ENCODE data around the gene NIPAL1.

NIPAL1 gene

DNA sequence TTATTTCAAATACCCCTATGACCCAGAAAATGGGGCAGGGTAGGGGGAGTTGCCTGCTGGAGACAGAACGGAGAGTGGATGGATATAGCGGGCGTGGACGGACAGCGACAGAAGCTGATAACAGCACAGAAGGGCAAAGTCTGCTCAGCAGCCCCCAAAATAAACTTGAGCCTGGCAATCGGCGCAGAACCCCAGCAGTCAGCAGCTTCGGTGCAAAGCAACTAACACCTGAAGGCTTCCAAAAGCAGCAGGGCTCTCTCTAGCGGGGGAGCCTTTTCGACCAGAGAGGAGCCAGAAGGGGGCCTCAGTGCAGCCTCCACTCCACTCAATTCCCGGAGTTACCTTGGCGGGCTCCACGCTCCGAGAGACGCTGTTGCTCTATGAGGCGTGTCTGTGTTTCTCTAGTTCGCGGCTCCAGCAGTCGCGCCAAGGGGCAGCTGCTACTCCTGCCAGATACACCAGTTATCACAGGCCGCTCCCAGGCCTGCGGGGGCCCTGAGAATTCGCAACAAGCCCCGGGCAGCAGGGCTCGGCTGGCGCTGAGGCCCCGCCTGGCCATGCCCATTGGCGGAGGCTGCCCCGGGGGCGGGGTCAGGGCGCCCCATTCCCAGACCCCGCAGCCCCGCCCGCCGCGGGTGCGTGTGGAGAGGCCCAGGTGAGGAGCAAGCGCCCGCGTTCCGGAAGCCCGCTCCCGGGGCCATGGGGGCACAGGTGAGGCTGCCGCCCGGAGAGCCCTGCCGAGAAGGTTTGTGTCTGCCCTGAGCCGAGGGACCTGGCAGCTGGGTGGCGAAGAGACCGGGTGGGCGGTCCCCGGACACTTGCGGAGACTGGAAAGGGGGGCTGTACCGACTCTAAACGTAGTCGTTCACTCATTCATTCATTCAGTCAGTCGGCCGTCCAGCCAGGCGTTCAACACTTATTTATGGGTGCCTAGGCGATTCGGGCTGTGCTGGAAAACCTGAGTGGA, at the start of gene NIPAL1, which contains the start of gene CNGA1:
NIPAL1 (plus strand) TSS at position 632 of the 967 bp plus-strand sequence; CDS start at position 700, 68 bp downstream.
CNGA1 (minus strand) TSS at position 541 of the 967 bp plus-strand sequence. CDS start 63,992 bp downstream, outside the sequence.
- Histone ChIP-seq H3F3A (ENCODE audit: insufficient read depth) (peaks cover 5% of the 10 kb centered on the region; the same call in 1 of the 2 replicates), H3K27ac (ENCODE audit: low read depth, low read length) (no peak within 1 kb of the TSS), H3K36me3 (ENCODE audit: low read length) (no peaks in the 10 kb centered on the region), H3K79me2 (ENCODE audit: insufficient read depth, low read length) (no peaks in the 10 kb centered on the region), H3K9ac (ENCODE audit: low read length) (peak within 1 kb of the TSS; percentile 52), H4K20me1 (ENCODE audit: low read depth, low read length) (no peaks in the 10 kb centered on the region), H3K4me3 (ENCODE audit: insufficient read depth, low read length, poor library complexity, severe bottlenecking) (peak within 1 kb of the TSS; percentile 68), H3K9me3 (ENCODE audit: insufficient read depth, low read length) (no peaks in the 10 kb centered on the region), H3K9me2 (replicated peaks; ENCODE audit: insufficient read depth, low read length) (no peaks in the 10 kb centered on the region), H3K27me3 (ENCODE audit: low read length) (no peaks in the 10 kb centered on the region), H3K4me2 (ENCODE audit: low read depth, low read length, poor library complexity, severe bottlenecking) (peak within 1 kb of the TSS; percentile 76), H2AFZ (ENCODE audit: low read depth, low read length, severe bottlenecking) (peak within 1 kb of the TSS; percentile 88)
- TF ChIP-seq, protein P1, sequence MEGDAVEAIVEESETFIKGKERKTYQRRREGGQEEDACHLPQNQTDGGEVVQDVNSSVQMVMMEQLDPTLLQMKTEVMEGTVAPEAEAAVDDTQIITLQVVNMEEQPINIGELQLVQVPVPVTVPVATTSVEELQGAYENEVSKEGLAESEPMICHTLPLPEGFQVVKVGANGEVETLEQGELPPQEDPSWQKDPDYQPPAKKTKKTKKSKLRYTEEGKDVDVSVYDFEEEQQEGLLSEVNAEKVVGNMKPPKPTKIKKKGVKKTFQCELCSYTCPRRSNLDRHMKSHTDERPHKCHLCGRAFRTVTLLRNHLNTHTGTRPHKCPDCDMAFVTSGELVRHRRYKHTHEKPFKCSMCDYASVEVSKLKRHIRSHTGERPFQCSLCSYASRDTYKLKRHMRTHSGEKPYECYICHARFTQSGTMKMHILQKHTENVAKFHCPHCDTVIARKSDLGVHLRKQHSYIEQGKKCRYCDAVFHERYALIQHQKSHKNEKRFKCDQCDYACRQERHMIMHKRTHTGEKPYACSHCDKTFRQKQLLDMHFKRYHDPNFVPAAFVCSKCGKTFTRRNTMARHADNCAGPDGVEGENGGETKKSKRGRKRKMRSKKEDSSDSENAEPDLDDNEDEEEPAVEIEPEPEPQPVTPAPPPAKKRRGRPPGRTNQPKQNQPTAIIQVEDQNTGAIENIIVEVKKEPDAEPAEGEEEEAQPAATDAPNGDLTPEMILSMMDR (IDR thresholded peaks at IDR 0.05; ENCODE audit: insufficient read depth, low read length, poor library complexity, severe bottlenecking) = peak; percentile 56
- no peak for TF ChIP-seq EZH2phosphoT487 (conservative IDR thresholded peaks at IDR 0.05; ENCODE audit: low read length)

DNA sequence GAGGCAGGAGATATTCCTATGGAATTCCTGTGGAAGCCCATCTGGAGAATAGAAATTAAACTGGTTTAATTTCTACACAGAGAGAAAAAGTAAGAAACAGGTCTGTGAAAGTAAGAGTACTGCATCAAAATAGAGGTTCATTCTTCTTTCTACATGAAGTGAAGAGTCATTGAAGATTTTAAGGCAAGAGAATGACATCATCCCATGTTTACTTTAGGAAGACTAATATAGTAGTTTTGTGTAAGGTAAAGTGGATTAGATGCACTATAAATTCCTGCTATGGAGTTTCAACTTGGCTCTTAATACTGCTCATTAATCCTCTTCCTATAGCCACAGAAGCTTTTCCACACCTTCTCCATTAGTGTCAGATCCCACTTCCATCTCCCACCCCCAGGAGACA, 47.7 kb upstream of the NIPAL1 start:
- H3K9ac ChIP-seq (ENCODE audit: low read length) = no peak overlapping the region
- no peak overlapping the region for H3K27ac ChIP-seq (ENCODE audit: low read depth, low read length)
- H3K4me2 ChIP-seq (ENCODE audit: low read depth, low read length, poor library complexity, severe bottlenecking) = no peak overlapping the region
- no peak overlapping the region for H3K4me3 ChIP-seq (ENCODE audit: insufficient read depth, low read length, poor library complexity, severe bottlenecking)
- H3K9me2 ChIP-seq (replicated peaks; ENCODE audit: insufficient read depth, low read length) = no peaks in the 10 kb centered on the region
- TF ChIP-seq, protein P1 (IDR thresholded peaks at IDR 0.05; ENCODE audit: insufficient read depth, low read length, poor library complexity, severe bottlenecking) = no peak
- no peak for TF ChIP-seq EZH2phosphoT487 (conservative IDR thresholded peaks at IDR 0.05; ENCODE audit: low read length)
- no peaks in the 10 kb centered on the region for H3K79me2 ChIP-seq (ENCODE audit: insufficient read depth, low read length)
- no peak overlapping the region for H2AFZ ChIP-seq (ENCODE audit: low read depth, low read length, severe bottlenecking)
- H3K27me3 ChIP-seq (ENCODE audit: low read length) = no peaks in the 10 kb centered on the region
- H3K9me3 ChIP-seq (ENCODE audit: insufficient read depth, low read length) = no peaks in the 10 kb centered on the region
- H4K20me1 ChIP-seq (ENCODE audit: low read depth, low read length) = no peaks in the 10 kb centered on the region
- H3F3A ChIP-seq (ENCODE audit: insufficient read depth) = no peaks in the 10 kb centered on the region
- H3K36me3 ChIP-seq (ENCODE audit: low read length) = no peaks in the 10 kb centered on the region

DNA sequence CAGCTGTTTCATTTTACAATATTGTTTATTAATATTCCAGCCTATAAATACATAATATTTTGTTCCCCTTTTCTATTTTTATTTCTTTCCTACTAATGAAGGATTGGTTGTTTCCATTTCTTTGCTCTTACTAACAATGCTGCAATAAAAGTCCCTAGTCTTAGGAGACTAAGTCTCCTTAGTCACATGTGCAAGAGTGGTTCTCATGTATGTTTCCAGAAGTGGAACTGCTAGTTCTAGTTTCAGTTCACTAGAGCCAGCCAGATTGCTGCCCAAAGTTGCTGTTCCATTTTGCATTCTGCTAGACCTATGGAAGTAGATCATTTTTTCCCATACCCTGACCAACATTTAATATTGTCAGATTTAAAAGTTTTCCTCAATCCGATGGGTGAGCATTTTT, 44.4 kb upstream of the NIPAL1 start:
- H3K27ac ChIP-seq (ENCODE audit: low read depth, low read length) = no peak overlapping the region
- no peak for TF ChIP-seq EZH2phosphoT487 (conservative IDR thresholded peaks at IDR 0.05; ENCODE audit: low read length)
- TF ChIP-seq, protein P1 (IDR thresholded peaks at IDR 0.05; ENCODE audit: insufficient read depth, low read length, poor library complexity, severe bottlenecking) = no peak
- H2AFZ ChIP-seq (ENCODE audit: low read depth, low read length, severe bottlenecking) = no peak overlapping the region
- no peaks in the 10 kb centered on the region for H3K27me3 ChIP-seq (ENCODE audit: low read length)
- H3K9ac ChIP-seq (ENCODE audit: low read length) = no peak overlapping the region
- no peaks in the 10 kb centered on the region for H3K9me2 ChIP-seq (replicated peaks; ENCODE audit: insufficient read depth, low read length)
- no peaks in the 10 kb centered on the region for H4K20me1 ChIP-seq (ENCODE audit: low read depth, low read length)
- H3K4me2 ChIP-seq (ENCODE audit: low read depth, low read length, poor library complexity, severe bottlenecking) = no peak overlapping the region
- no peaks in the 10 kb centered on the region for H3K79me2 ChIP-seq (ENCODE audit: insufficient read depth, low read length)
- no peaks in the 10 kb centered on the region for H3K36me3 ChIP-seq (ENCODE audit: low read length)
- H3K4me3 ChIP-seq (ENCODE audit: insufficient read depth, low read length, poor library complexity, severe bottlenecking) = no peak overlapping the region
- H3K9me3 ChIP-seq (ENCODE audit: insufficient read depth, low read length) = no peaks in the 10 kb centered on the region
- no peaks in the 10 kb centered on the region for H3F3A ChIP-seq (ENCODE audit: insufficient read depth)
